Measurements from ENCODE around the gene SPOCK1. TPM values are rescaled to one million over a fixed set of nuclear protein-coding genes. Genes with fewer than 3 reads are reported as not detected.

Gene SPOCK1
- total RNA-seq, 1 experiment from 2014 or later = 9.8 TPM

DNA sequence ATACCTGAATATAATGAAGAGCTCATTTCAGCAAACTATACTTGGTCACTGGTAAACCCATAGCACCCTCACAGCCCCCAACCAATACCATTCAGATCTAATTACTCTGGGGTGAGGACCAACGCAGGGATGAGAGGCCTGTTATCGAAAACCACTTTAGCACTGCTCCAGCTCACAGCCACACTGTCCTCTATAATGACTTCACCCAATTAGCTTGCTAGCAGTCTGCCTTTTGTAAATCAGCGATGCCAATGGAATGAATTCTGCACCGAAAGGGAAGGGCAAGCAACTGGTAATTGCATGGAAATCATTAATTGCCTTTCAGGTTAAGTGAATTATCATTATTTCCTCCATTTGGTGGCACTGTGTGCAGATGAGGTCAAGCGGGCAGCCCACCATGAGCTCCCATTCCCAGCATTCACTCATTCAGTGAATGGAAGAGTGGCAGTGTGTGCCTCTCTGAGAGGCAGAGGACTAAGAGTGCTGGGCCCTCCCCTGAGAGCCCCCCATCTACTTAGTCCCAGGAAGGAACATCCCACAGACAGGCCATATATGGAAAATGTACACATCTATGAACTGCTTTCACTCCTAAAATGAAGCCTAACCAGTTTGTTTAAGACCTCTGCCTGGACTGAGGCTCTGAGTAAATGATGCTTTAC, 262.1 kb downstream of the SPOCK1 start:
- Histone ChIP-seq H2AFZ (ENCODE audit: low read length) (no peak overlapping the region), H3K9ac (ENCODE audit: low read length) (no peak overlapping the region), H3K4me2 (ENCODE audit: low read length) (no peak overlapping the region), H3K9me3 (ENCODE audit: low read length) (no peaks in the 10 kb centered on the region), H3K9me2 (replicated peaks; ENCODE audit: low read length) (no peaks in the 10 kb centered on the region), H3K27me3 (ENCODE audit: low read length) (no peaks in the 10 kb centered on the region), H3K36me3 (ENCODE audit: low read depth, low read length) (no peaks in the 10 kb centered on the region), H3K79me2 (ENCODE audit: low read length) (no peaks in the 10 kb centered on the region), H3K27ac (ENCODE audit: low read length) (peak overlapping the region; percentile 93), H4K20me1 (ENCODE audit: low read length) (no peaks in the 10 kb centered on the region), H3K4me1 (ENCODE audit: insufficient read depth, low read length) (peaks cover 50% of the 10 kb centered on the region), H3F3A (ENCODE audit: low read length, unreplicated experiment) (no peaks in the 10 kb centered on the region), H3K4me3 (ENCODE audit: low read length) (no peak overlapping the region)
- no TSS peak for BruUV-seq (replicated peaks)
- CTCF ChIA-PET = no interaction called here
- TF ChIP-seq EZH2 (IDR thresholded peaks at IDR 0.05; ENCODE audit: low read length, unreplicated experiment) (no peak), EZH2phosphoT487 (IDR thresholded peaks at IDR 0.05; ENCODE audit: borderline replicate concordance, low read length) (no peak)
- TF ChIP-seq, protein P1, sequence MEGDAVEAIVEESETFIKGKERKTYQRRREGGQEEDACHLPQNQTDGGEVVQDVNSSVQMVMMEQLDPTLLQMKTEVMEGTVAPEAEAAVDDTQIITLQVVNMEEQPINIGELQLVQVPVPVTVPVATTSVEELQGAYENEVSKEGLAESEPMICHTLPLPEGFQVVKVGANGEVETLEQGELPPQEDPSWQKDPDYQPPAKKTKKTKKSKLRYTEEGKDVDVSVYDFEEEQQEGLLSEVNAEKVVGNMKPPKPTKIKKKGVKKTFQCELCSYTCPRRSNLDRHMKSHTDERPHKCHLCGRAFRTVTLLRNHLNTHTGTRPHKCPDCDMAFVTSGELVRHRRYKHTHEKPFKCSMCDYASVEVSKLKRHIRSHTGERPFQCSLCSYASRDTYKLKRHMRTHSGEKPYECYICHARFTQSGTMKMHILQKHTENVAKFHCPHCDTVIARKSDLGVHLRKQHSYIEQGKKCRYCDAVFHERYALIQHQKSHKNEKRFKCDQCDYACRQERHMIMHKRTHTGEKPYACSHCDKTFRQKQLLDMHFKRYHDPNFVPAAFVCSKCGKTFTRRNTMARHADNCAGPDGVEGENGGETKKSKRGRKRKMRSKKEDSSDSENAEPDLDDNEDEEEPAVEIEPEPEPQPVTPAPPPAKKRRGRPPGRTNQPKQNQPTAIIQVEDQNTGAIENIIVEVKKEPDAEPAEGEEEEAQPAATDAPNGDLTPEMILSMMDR (conservative IDR thresholded peaks at IDR 0.05; ENCODE audit: low read depth, low read length) = no peak
- ATAC-seq = no peak
- POLR2A ChIA-PET (ENCODE audit: unreplicated experiment) = no interaction called here
- intact Hi-C loops (cut with micrococcal nuclease) = no loop called here
- DNase-seq = peak; percentile 7

GRCh38 chr5:137236252-137236651, 262.9 kb downstream of the SPOCK1 start:
- intact Hi-C loops (cut with micrococcal nuclease) = no loop called here
- Histone ChIP-seq H3K4me3 (ENCODE audit: low read length) (no peak overlapping the region), H3K27me3 (ENCODE audit: low read length) (no peaks in the 10 kb centered on the region), H3K9me2 (replicated peaks; ENCODE audit: low read length) (no peaks in the 10 kb centered on the region), H2AFZ (ENCODE audit: low read length) (no peak overlapping the region), H3K9ac (ENCODE audit: low read length) (peak overlapping the region; percentile 53; the same call in 1 of the 2 replicates), H3F3A (ENCODE audit: low read length, unreplicated experiment) (no peaks in the 10 kb centered on the region), H3K4me2 (ENCODE audit: low read length) (no peak overlapping the region), H3K36me3 (ENCODE audit: low read depth, low read length) (no peaks in the 10 kb centered on the region), H3K27ac (ENCODE audit: low read length) (peak overlapping the region; percentile 93), H3K79me2 (ENCODE audit: low read length) (no peaks in the 10 kb centered on the region), H4K20me1 (ENCODE audit: low read length) (no peaks in the 10 kb centered on the region), H3K4me1 (ENCODE audit: insufficient read depth, low read length) (peaks cover 54% of the 10 kb centered on the region), H3K9me3 (ENCODE audit: low read length) (no peaks in the 10 kb centered on the region)
- ChIA-PET CTCF (no interaction called here), POLR2A (ENCODE audit: unreplicated experiment) (no interaction called here)
- TF ChIP-seq EZH2phosphoT487 (IDR thresholded peaks at IDR 0.05; ENCODE audit: borderline replicate concordance, low read length) (no peak), EZH2 (IDR thresholded peaks at IDR 0.05; ENCODE audit: low read length, unreplicated experiment) (no peak)
- TF ChIP-seq, protein P1 (conservative IDR thresholded peaks at IDR 0.05; ENCODE audit: low read depth, low read length) = no peak
- BruUV-seq (replicated peaks) = no TSS peak
- DNase-seq (no peak), ATAC-seq (no peak)
